Mammary epithelial cell (primary cell): ENCODE results near the gene ELL2.

Experiments
- CTCF ChIP-seq, 2 donors: IDR thresholded peaks in 1 of 2; conservative IDR thresholded peaks in 1 of 2; 2 replicates each; pipeline ENCODE4 v1.5.1; 2011 to 2012; ENCODE audit warnings: inconsistent platforms in 2 of 2, low read length in 2 of 2, mild to moderate bottlenecking in 2 of 2, control low read depth in 1 of 2, low read depth in 1 of 2; ENCODE audit not compliant: insufficient read depth in 1 of 2; ENCODE audit errors: extremely low read depth in 1 of 2
- EZH2 ChIP-seq: IDR thresholded peaks from 2 replicates; pipeline ENCODE4 v1.6.1; 2012; ENCODE audit warnings: low read length, inconsistent platforms, borderline replicate concordance

GRCh38 chr5:95962785-95963184 is 1.1 kb upstream of the ELL2 start:
- no peak for TF ChIP-seq CTCF (conservative IDR thresholded peaks at IDR 0.05 in 1 of 2, IDR thresholded peaks at IDR 0.05 in 1 of 2; ENCODE audit: extremely low read depth in 1 of 2, insufficient read depth in 1 of 2, low read depth in 1 of 2, low read length in 2 of 2)
- no peak for TF ChIP-seq EZH2
